ENCODE results near the gene KDM4C.

DNA sequence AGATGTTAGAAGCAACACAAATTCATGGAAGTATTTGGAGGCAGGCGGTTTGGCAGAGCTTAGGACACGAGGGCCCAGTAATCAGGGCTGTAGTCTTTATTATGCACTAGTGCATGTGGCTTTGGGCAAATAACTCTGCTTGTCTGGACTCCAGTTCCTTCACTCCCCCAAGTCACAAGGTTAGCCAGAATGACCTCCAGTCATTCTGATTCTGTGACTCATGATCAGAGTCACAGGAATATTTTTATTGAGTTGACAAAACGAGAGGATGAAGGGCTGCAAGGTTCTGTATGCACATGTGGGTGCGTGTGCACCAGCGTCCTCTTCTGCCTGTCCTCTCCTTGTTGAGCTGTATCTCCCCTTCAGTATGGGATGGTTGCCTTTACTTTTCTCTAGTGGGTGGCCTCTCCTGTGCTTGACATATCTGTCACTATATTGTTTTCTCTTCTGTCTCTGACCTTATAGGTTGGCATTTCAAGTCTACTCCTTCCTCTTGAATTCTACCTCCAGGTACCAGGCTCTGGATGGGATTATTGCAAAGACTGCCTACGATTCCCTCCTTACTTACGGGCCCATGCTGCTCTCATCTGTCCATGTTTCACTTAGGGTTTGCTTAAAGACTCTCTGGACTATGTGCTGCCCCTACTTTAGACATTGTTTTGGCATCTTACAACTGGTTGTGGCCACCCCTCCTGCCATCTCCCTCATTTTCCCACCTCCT is 94.6 kb downstream of the KDM4C start:
- TF ChIP-seq, protein P1, sequence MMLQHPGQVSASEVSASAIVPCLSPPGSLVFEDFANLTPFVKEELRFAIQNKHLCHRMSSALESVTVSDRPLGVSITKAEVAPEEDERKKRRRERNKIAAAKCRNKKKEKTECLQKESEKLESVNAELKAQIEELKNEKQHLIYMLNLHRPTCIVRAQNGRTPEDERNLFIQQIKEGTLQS (IDR thresholded peaks at IDR 0.05; ENCODE audit: insufficient read depth, low read depth, low read length) = no peak
- TF ChIP-seq TCF12 (IDR thresholded peaks at IDR 0.05; ENCODE audit: low read depth, low read length) = no peak
- TF ChIP-seq CHD2 (IDR thresholded peaks at IDR 0.05; ENCODE audit: low read length) = no peak
- no peak for TF ChIP-seq POLR2AphosphoS5 (IDR thresholded peaks at IDR 0.05; ENCODE audit: low read depth, low read length)
- TF ChIP-seq EZH2 (IDR thresholded peaks at IDR 0.05; ENCODE audit: low read depth, low read length, severe bottlenecking) = no peak
- TF ChIP-seq, protein P2, sequence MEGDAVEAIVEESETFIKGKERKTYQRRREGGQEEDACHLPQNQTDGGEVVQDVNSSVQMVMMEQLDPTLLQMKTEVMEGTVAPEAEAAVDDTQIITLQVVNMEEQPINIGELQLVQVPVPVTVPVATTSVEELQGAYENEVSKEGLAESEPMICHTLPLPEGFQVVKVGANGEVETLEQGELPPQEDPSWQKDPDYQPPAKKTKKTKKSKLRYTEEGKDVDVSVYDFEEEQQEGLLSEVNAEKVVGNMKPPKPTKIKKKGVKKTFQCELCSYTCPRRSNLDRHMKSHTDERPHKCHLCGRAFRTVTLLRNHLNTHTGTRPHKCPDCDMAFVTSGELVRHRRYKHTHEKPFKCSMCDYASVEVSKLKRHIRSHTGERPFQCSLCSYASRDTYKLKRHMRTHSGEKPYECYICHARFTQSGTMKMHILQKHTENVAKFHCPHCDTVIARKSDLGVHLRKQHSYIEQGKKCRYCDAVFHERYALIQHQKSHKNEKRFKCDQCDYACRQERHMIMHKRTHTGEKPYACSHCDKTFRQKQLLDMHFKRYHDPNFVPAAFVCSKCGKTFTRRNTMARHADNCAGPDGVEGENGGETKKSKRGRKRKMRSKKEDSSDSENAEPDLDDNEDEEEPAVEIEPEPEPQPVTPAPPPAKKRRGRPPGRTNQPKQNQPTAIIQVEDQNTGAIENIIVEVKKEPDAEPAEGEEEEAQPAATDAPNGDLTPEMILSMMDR (IDR thresholded peaks at IDR 0.05; ENCODE audit: control extremely low read depth in 1 of 3, insufficient read depth in 1 of 3, low read depth in 1 of 3, low read length in 3 of 3) = no peak
- TF ChIP-seq ASH2L (IDR thresholded peaks at IDR 0.05; ENCODE audit: low read length) = no peak
- no peak for TF ChIP-seq TAF1 (IDR thresholded peaks at IDR 0.05; ENCODE audit: low read depth, low read length)
- no peak for TF ChIP-seq EGR1 (IDR thresholded peaks at IDR 0.05; ENCODE audit: borderline replicate concordance, low read depth, low read length)
- no peak for TF ChIP-seq EP300 (IDR thresholded peaks at IDR 0.05; ENCODE audit: borderline replicate concordance in 1 of 2, low read depth in 2 of 2, low read length in 2 of 2)

Measured in H1 (cell line).